ENCODE data around the gene PPM1L.
"Not testable (repeated sequence)": the region's sequence is repeated elsewhere in the genome, so short reads cannot be mapped to it uniquely, and the experiment has no call there.

The PPM1L gene

GRCh38 chr3:160986069-160986468 is 230.0 kb downstream of the PPM1L start:
- no peak for DNase-seq (ENCODE audit: low read depth in 3 of 3)

DNA sequence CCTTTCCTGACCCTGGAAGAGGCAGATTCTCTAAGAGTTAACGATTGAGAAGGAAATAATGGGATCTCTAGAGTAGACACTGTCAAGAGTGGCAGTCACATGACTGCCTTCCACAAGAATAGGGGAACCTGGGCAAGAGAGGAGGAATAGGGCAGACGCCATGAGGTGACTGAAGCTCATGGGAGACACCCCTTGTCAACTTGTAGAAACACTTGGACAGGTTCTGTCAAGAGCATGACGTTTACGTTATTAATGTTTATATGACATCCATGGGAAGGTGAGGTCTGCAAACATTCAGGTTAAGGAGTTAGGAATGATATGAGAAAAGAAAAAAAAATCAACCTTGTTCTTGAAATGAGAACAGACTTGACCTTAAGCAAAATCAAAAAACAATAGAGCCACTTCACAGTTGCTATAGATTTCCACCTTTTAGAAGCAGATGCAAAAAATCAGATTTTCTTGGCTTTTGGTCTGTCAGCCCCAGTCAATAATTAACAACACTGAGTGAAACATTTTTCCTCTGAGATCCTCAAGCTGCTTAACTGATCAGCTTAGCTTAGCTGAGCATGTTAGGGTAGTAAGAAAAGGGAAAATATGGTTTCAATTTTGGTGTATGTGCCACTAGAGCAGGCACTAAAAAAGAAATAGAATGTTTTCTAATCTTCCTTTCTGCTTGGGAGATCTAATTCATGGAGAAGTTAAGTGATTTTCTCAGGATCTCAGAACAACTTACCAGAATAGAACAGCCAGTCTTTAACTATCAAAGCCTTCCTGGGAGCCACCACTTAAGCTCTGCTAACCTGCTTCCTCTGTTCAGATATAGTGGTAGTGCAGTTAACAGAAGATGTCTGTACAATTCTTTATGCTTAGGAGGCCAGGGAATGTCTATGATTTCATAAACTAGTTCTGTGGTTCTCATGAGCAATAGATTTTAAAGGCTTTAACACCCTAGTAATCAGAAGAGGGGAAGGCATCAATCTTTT is 232.2 kb downstream of the PPM1L start:
- DNase-seq (ENCODE audit: low read depth in 3 of 3): no peak

- no peak for DNase-seq (ENCODE audit: low read depth in 3 of 3)
Observed at GRCh38 chr3:160990446-160990845, 234.4 kb downstream of the PPM1L start.

DNA sequence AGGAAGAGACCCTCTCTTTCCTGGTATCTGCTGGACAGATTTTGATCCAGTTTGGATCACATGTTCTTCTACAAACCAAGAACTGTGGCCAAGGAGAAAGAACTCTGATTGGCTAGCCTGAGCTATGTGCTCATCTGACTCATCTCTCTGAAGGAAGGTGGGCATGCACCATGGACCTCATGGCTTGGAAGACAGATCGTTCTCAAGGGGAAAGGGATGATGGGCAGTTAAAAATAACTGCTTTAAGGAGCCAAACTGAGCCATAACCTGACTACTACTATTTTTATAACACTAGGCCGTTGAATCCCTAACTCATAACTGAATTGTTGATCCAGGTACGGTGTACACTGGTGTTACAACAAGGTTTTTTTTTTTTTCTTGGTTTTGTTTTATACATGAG is 236.7 kb downstream of the PPM1L start:
- DNase-seq (ENCODE audit: low read depth in 3 of 3): no peak

GRCh38 chr3:160996811-160997210 is 240.8 kb downstream of the PPM1L start:
- DNase-seq (ENCODE audit: low read depth in 3 of 3): no peak

DNA sequence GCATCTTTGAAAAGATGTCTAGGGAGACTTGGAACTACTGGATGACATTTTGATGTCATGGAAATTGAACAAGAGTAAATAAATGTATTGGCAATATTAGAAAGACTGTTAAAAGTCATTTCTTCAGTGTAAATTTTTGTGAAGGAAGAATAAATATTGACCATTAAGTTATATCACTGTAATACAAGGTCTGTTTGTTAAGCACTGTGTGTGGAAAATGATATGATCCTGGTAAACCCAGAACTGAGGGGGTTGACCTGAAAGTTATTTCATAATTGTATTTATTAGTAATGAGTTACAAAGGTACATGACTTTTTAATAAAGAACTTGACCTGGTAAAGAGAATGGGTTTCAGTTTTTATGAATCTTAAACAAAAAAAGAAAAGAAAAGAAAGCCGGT is 242.6 kb downstream of the PPM1L start:
- DNase-seq (ENCODE audit: low read depth in 3 of 3): no peak

DNA sequence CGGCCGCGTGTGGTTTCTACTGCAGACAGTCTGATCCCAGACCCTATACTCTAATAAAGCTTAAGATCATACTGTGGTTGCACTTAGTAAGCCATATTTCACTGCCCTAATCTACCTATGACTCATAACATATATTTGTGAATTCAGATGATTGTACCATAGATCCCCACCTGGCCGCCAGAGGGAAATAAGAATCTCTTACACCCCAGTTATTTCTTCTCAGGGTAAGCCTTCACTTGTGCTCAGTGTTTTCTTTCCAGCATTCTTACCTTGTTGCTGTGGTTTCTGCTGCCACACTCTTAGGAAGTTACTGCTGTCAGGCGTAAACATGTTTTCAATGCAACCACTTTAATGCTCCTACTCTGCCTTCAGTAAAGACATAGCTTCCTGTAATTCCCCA is 243.2 kb downstream of the PPM1L start:
- no peak for DNase-seq (ENCODE audit: low read depth in 3 of 3)

DNA sequence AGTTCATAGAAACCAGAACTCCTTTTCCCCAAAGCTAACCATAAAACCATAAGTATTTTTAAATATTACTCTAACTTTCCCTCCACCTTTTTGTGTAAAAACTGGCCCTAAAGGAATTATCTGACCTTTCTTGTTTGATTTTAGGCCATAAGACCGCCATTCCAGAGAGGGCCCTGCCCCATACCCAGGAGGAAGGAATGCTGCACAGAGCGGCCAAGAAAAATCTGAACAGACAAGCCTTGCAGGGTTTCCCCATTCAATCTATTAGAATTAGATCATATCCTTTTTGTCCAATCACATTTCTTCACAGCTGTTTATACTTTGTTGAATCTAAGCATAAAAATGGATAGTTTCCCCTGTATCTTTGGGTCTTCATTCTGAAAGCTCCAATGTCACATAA is 252.1 kb downstream of the PPM1L start:
- DNase-seq (ENCODE audit: low read depth in 3 of 3): no peak

GRCh38 chr3:161010151-161010550 is 254.1 kb downstream of the PPM1L start:
- DNase-seq (ENCODE audit: low read depth in 3 of 3): not testable (repeated sequence)

DNA sequence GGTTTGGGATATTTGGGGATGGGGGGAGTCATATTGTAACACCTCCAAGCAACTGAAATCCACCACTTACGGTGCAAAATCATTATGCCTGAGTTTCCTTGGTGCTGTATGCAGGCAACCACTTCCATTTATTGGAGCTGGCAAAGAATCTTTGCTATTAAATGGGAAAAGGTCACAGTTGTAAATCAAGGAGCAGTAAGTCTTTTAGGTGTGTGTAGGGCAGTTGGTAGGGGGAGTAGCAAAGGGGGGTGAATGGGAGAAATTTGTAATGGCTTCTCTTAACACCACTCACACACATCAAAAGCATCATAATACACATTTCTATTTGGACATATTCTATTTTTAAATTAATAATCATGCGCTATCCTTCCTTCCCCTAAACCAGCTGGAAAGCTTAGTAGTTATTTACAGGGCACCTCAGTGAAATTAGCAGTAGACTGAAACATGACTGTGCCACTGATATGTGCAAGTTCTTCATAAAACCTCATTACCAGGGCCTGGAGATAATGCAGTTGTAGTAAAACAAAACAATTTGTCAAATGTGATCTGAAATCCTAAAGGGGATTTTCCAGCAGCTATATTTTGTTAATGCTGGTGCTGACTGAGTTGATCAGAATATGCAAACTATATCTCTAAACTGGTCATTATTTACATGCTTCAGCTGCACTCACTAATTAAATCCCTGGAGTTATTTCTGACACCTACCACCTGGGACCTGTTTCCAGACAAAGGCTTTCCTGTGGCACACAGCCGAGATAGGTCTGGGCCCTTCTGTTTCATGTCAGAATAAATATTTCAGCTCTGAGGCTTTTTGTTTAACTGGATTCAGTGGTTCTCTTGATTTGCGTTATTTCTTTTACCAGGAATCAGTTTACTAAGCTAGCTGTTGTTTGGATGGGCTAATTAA is 259.1 kb downstream of the PPM1L start:
- no peak for DNase-seq (ENCODE audit: low read depth in 3 of 3)

GRCh38 chr3:161016417-161017313 is 260.6 kb downstream of the PPM1L start:
- DNase-seq (ENCODE audit: low read depth in 3 of 3): no peak

DNA sequence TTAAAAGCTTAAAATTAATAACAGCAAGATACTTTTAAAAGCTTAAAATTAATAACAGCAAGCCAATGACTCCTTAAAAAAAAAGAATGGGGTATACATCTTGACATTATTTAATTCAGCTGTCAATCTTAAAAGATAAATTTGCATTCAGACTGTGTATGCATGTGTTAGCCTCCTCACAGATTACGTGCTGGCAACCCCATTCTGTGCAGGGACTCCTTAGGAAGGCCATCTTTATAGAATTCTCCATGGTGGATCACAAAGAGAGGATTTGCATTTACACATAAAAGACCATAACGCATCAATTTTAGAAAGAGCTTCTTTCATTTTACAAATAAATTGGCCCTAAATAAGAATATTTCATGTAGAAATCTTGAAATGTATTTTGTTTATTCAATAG is 261.9 kb downstream of the PPM1L start:
- DNase-seq (ENCODE audit: low read depth in 3 of 3): no peak

- no peak for DNase-seq (ENCODE audit: low read depth in 3 of 3)
Observed at GRCh38 chr3:161020256-161020655, 264.2 kb downstream of the PPM1L start.

GRCh38 chr3:161025911-161026310 is 269.9 kb downstream of the PPM1L start:
- DNase-seq (ENCODE audit: low read depth in 3 of 3): no peak

GRCh38 chr3:161026612-161027510 is 270.8 kb downstream of the PPM1L start:
- DNase-seq (ENCODE audit: low read depth in 3 of 3): no peak

DNA sequence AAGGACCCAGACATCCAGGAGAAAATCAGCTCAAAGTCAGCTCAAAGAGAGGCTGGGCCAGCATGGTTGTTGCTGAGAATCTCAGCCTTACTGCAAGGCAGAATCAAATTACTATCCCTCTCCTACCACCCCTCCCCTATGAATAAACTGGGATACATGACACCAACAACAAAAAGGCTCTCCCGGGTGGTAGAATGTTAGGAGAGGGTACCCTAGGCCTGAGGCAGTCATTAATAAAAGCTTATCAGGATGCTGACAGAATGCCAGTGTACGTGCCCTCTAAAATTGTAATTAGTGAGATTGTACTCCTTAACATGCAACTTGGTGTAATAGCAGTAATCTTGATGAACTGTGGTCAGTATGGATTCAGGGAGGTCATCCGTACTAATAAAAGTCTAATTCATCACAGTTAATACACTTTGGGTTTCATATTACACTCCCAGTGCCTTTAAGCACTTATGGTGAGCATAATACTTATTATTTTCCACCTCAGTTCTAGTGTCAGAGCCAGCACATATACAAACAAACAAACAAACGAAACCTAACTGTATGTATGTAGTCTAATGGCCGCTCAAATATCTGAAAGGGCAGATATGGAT is 272.6 kb downstream of the PPM1L start:
- DNase-seq (ENCODE audit: low read depth in 3 of 3): no peak

- no peak for DNase-seq (ENCODE audit: low read depth in 3 of 3)
Observed at GRCh38 chr3:161031134-161031533, 275.1 kb downstream of the PPM1L start.

DNA sequence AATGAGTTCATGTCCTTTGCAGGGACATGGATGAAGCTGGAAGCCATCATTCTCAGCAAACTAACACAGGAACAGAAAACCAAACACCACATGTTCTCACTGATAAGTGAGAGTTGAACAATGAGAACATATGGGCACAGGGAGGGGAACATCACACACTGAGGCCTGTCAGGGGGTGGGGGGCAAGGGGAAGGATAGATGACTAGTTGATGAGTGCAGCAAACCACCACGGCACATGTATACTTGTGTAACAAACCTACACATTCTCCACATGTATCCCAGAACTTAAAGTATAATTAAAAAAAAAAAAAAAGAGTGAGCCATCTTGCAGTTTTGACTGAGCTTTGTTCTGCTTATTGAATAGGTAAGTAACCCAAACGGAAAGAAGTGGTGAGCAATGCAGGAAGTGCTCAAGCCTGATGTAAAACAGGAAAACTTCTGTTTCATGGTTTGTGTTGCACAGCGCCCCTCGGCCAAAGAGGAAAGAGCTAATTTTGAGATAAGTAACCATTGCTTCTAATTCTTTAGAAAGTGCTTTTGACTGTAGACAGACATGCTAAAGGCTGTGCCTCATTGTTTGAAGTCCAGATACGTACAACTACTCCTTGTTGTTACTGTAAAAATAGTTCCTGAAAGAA is 279.0 kb downstream of the PPM1L start:
- peak in 1 of 3 experiments; percentile 2 for DNase-seq (ENCODE audit: low read depth in 3 of 3)

DNA sequence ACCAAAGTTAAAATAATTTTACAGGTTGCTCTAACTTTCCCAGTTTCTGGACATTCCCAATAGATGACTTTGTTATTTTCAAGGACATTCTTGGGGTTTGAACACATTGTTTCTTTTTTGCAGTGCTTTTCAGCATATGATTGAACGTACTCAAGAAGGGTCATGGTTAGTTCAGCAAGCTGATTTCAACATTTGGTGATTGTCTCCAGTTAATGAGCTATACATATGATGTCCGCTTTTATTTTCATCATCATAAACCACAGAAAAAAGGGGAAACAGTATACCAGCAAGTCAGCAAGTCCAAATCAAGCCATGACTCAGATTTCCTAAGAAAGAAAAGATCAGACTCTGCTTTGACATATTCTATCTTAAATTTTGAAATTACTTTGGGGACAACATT is 279.7 kb downstream of the PPM1L start:
- DNase-seq (ENCODE audit: low read depth in 3 of 3): no peak

DNA sequence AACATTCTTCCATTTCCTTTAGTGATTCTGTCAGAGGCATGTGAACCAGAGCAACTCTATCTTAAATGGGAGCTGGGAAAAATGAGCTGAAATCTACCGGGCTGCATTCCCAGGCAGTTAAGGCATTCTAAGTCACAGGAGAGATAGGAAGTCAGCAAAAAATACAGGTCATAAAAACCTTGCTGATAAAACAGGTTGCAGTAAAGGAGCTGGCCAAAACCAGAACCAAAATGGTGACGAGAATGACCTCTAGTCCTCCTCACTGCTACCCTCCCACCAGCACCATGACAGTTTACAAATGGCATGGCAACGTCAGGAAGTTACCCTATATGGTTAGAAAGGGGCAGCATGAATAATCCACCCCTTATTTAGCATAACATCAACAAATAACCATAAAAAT is 282.7 kb downstream of the PPM1L start:
- DNase-seq (ENCODE audit: low read depth in 3 of 3): no peak
